ENCODE measurements around the gene SERPINE2. TPM values are rescaled to one million over a fixed set of nuclear protein-coding genes. Genes with fewer than 3 reads are reported as not detected.

The SERPINE2 gene
- total RNA-seq, 1 donor from 2014 or later = 95.3 TPM

GRCh38 chr2:223928113-223929006, 110.7 kb downstream of the SERPINE2 start:
- TF ChIP-seq CTCF (IDR thresholded peaks at IDR 0.05; ENCODE audit: insufficient read depth, low read length, severe bottlenecking) = no peak
- Histone ChIP-seq H3K27me3 (ENCODE audit: control insufficient read depth, insufficient read depth, low read length) (no peaks in the 10 kb centered on the region), H3K4me3 (ENCODE audit: low read depth, low read length) (no peak overlapping the region), H3K36me3 (ENCODE audit: control insufficient read depth, insufficient read depth, low read length) (no peaks in the 10 kb centered on the region)
- FAIRE-seq (no peak), DNase-seq (ENCODE audit: low read depth) (no peak)

- peak; percentile 78 for DNase-seq (ENCODE audit: low read depth)
- Histone ChIP-seq H3K27me3 (ENCODE audit: control insufficient read depth, insufficient read depth, low read length) (no peaks in the 10 kb centered on the region), H3K36me3 (ENCODE audit: control insufficient read depth, insufficient read depth, low read length) (no peaks in the 10 kb centered on the region), H3K4me3 (ENCODE audit: low read depth, low read length) (no peak overlapping the region)
- FAIRE-seq = no peak
- TF ChIP-seq CTCF (IDR thresholded peaks at IDR 0.05; ENCODE audit: insufficient read depth, low read length, severe bottlenecking) = no peak
These were observed 114.0 kb downstream of the SERPINE2 start for GRCh38 chr2:223925106-223925505.

Other genes with a start within 250 kb of the SERPINE2 start
- gene AP1S3, start 201.7 kb downstream of the SERPINE2 start, total RNA-seq = 59.5 and 70.4 TPM in 2 replicates
- gene WDFY1, start 94.0 kb downstream of the SERPINE2 start, total RNA-seq = 92.7 and 111 TPM in 2 replicates
- gene MRPL44, start 81.8 kb downstream of the SERPINE2 start, total RNA-seq = 25.7 and 32.9 TPM in 2 replicates

Measured in bronchial epithelial cell (primary cell).